Astrocyte (in vitro differentiated cells and primary cell): ENCODE measurements around the gene BMP8A.
"Not testable (repeated sequence)": the region's sequence is repeated elsewhere in the genome, so short reads cannot be mapped to it uniquely, and the experiment has no call there.

ENCODE experiments used
- CTCF ChIP-seq: IDR thresholded peaks from 2 replicates; pipeline ENCODE4 v1.5.1; 2011; ENCODE audit warnings: low read depth, mild to moderate bottlenecking, inconsistent platforms, low read length, moderate library complexity; ENCODE audit not compliant: insufficient read depth
- EZH2 ChIP-seq: IDR thresholded peaks from 2 replicates; pipeline ENCODE4 v1.6.1; 2012; ENCODE audit warnings: mild to moderate bottlenecking, low read length, inconsistent platforms; ENCODE audit not compliant: insufficient read depth

GRCh38 chr1:39467108-39467720, 24.2 kb upstream of the BMP8A start:
- TF ChIP-seq CTCF, EZH2: not testable (repeated sequence)
